CD4-positive, alpha-beta T cell treated with Interleukin-4 for 4 hours (primary cell): ENCODE results near the gene PGAM5.

ENCODE experiments used
- DNase-seq: peaks from one replicate; pipeline ENCODE4 v3.0.0-alpha.2; 2020

The PGAM5 gene

GRCh38 chr12:132723015-132723763 lies 12.5 kb downstream of the PGAM5 start:
- DNase-seq, result no peak

- DNase-seq, result no peak
Observed at GRCh38 chr12:132723764-132724140, 13.1 kb downstream of the PGAM5 start.

GRCh38 chr12:132724506-132725241 lies 14.0 kb downstream of the PGAM5 start:
- no peak for DNase-seq

GRCh38 chr12:132726386-132726785 lies 15.7 kb downstream of the PGAM5 start:
- no peak for DNase-seq

GRCh38 chr12:132727091-132727794 lies 16.6 kb downstream of the PGAM5 start:
- no peak for DNase-seq

- no peak for DNase-seq
Observed at GRCh38 chr12:132728502-132728901, 17.9 kb downstream of the PGAM5 start.

GRCh38 chr12:132729541-132730320 lies 19.1 kb downstream of the PGAM5 start:
- DNase-seq, result no peak

GRCh38 chr12:132730353-132730752 lies 19.7 kb downstream of the PGAM5 start:
- no peak for DNase-seq

GRCh38 chr12:132731574-132731973 lies 20.9 kb downstream of the PGAM5 start:
- DNase-seq, result no peak

GRCh38 chr12:132734206-132734605 lies 23.6 kb downstream of the PGAM5 start:
- DNase-seq, result no peak

- no peak for DNase-seq
Observed at GRCh38 chr12:132735496-132735895, 24.9 kb downstream of the PGAM5 start.

- DNase-seq, result no peak
Observed at GRCh38 chr12:132736378-132736777, 25.7 kb downstream of the PGAM5 start.

GRCh38 chr12:132736913-132737312 lies 26.3 kb downstream of the PGAM5 start:
- no peak for DNase-seq

- DNase-seq, result no peak
Observed at GRCh38 chr12:132739600-132740312, 29.1 kb downstream of the PGAM5 start.

GRCh38 chr12:132740313-132740646 lies 29.6 kb downstream of the PGAM5 start:
- DNase-seq, result no peak

- DNase-seq, result no peak
Observed at GRCh38 chr12:132740652-132741051, 30.0 kb downstream of the PGAM5 start.

- no peak for DNase-seq
Observed at GRCh38 chr12:132741620-132742019, 31.0 kb downstream of the PGAM5 start.

GRCh38 chr12:132743831-132744230 lies 33.2 kb downstream of the PGAM5 start:
- DNase-seq, result no peak

GRCh38 chr12:132746613-132747012 lies 36.0 kb downstream of the PGAM5 start:
- DNase-seq, result no peak

GRCh38 chr12:132747395-132747794 lies 36.8 kb downstream of the PGAM5 start:
- no peak for DNase-seq

- DNase-seq, result no peak
Observed at GRCh38 chr12:132747896-132748295, 37.3 kb downstream of the PGAM5 start.

GRCh38 chr12:132748319-132748718 lies 37.7 kb downstream of the PGAM5 start:
- DNase-seq, result no peak
